UCSD-AML1 (cell line): ENCODE measurements around the gene LDLRAD3.

Source experiments
- DNase-seq: peaks from one replicate; lab custom pipeline; 2025; ENCODE audit not compliant: unreplicated experiment; lab: John Stamatoyannopoulos, UW

Gene LDLRAD3

DNA sequence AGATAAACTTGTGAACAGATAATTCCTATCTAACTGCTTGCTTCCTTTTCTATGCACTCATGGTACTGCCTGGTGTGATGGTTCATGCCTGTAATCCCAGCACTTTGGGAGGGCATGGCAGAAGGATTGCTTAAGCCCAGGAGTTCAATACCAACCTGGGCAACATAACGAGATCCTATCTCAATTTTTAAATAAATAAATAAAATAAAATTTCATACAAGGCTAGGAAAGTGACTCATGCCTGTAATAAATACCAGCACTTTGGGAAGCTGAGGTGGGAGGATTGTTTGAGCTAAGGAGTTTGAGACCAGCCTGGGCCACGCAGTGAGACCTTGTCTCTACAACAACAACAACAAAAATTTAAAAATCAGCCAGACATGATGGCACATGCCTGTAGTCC is 178.8 kb downstream of the LDLRAD3 start:
- DNase-seq: no peak

DNA sequence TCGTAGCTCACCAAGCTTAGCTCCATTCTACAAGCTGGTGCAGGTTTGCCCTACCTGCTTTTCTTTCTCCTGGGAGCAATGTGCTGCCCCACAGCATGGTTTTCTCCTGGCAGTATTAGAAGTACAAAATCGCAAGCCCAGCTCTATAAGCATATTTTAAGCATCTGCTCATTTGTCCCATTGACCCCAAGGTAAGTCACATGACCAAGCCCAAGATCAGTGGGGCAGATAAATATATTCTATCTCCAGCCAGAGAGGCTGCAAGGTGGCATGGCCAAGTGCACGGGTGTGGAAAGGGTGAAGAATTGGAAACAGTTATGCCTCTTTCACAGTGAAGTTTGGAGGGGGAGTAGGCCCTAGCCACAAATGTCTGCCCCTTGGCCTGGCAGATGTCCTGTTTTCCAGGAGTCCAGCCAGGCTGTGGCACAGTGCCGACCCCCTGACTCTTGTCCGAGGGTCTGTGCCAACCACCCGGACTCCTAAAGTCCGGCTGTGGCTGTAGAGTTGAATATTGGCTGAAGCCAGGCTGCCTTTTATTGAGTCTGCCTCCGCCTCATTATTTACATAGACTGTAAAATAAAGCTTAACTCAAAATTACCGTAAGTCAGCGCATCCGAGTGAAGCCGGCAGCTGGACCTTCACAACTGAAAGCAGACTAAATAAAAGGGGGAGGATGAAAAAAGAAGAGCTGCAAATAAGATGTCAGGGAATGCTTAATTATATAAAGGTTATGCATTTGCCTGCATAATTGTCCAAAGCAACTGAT is 179.7 kb downstream of the LDLRAD3 start:
- no peak for DNase-seq

DNA sequence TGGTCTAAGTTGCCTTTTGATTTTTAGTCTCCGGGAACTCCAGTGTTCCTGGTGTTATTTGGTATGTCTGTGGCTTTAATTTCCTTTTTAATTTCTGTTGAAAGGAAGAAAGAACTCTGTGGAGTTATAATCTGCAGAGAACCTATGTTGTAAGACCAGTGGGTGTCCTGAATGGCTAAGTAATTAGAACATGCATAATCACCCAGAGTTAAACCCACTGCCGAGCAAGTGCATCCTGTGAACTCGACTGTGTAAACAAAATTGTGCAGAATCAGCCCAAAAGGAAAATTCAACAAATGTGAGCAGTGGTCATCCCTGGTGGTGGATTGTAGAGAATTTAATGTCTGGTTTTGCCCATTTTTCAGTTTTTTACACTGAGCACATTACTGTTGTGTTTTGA is 182.8 kb downstream of the LDLRAD3 start:
- no peak for DNase-seq

DNA sequence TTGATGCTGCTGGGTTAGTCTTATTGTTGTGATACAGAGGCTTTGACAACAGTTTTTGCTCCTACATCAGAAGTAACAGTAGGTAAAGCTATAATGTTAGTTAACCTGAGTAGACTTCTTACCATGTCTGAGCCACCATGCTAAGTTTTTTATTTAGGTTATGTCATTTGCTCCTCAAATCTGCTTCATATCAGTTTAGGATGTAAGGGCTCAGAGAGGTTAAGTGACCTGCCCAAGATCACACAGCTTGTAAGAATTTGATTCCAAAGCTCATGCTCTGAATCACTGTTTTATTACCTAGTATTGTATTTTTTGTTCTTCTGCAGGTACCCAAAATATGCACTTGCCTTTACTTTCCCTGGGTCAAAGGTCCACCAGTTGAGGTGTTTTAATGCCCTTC is 183.7 kb downstream of the LDLRAD3 start:
- no peak for DNase-seq

DNA sequence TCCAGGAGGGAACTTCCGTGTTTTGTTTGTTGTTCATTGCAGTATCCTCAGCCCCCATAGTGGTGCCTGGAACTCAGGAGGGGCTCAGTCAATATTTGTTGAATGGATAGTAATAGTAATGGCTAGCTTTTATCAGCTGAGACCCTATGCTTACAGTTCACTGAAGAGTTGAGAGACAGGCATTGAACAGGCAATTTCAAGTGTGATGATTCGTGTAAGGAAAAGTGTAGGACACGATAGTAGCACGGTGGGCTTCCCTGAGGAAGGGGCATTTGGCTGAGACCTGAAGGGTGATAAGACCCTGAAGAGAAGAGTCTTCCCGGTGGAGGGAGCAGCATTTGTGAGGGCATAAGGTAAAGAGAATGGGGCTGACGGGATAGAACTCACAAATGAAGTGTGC is 186.1 kb downstream of the LDLRAD3 start:
- DNase-seq: no peak

DNA sequence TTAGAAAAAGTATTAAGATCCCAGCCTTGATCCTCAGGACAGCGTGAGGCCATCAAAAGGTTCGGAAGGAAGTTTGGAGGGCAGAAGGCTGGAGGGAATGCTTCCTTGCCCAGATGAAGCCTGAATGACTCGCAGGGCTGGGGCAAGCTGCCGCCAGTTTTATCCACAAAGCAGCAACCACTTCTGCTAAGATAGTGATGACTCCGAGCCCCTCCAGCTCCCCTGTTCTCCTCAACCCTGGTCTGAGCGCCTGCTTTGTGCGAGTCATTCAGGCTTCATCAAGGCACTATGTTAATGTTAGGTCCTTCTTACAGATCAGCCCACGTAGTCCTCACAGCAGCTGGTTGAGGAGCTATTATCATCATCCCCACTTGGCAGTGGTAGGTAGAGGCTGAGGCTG is 186.5 kb downstream of the LDLRAD3 start:
- no peak for DNase-seq

DNA sequence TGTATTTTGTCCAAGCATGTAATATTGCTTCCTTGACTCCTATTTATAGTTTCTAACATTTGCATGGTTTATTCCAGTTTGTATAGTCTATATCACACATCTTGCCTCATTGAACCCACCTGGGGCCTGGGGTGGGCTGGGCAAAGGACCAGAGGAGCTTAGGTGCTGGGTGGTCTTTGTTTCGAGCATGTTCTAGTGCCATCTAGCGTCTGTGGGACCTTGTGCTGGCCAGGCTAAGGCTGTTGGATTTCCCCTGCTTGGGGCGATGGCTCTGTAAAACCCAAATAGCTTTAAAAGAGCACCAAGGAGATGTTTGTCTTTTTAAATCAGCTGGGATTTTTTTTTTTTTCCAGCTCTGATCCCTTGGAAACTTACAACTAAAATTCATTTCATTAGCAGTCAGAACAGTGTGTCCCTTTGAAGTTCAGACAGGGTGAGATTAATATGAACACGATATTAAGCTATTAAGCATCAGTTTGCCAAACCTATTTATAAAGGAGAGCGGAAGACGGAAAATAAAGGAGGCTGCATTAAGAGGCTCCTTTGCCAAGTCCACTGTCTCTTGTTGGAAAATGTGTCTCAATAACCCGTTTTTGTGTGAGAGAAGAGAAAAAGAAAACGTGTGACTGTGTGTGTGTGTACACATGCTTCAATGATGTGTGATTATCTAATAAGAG is 188.0 kb downstream of the LDLRAD3 start:
- DNase-seq: peak; percentile 44

DNA sequence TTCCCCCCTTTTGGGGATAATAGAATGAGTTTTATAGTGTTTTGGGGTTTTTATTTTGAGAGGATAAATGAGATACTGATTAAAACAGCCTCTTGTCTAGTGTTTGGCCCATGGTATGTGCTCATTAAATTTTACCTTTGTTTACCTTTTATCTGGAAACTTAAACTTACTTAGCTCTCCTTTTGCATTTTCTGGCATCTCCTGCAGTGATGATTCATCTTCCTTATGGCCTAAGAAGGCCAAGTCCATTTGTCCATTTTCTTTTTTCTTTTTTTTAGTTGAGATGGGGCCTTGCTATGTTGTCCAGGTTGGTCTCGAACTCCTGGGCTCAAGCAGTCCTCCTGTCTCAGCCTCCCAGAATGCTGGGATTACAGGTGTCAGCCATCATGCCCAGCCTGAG is 189.1 kb downstream of the LDLRAD3 start:
- no peak for DNase-seq

DNA sequence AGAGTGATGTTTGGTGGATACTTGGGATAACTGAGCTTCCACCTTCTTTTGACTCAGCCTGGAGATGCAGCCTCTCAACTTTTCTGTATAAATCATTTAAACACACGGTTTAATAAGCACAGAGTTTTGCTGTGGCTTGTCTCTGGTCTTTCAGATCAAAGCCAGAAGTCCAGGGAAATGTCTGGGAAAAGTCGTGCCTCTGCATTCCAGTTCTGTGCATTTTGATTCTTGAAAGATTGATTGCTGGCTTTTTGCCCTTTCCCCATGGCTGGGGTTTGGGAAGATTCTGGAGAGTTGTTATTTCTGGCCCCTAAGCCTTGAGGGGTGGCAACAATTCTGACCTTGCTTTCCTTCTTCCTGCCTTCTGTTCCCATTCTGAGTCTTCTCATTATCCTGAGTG is 191.2 kb downstream of the LDLRAD3 start:
- DNase-seq: no peak

DNA sequence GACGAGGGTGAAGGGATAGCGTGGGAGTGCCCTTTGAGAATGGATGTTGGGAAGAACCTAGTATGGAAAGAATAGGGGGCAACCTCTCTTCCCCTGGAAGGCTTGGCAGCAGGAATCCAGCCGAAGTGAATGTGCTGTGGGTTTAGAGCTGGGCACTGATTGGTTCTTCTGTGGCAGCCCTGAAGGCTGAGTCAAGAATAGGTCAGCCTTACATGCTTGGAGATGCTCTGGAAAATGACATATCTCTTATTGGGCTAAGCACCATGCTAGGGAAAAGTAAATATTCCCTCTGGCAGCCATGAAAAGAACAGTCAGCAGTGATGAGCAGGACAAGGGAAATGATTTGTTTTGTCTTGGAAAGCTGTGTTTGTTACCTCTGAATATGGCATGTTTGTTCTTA is 195.9 kb downstream of the LDLRAD3 start:
- no peak for DNase-seq

DNA sequence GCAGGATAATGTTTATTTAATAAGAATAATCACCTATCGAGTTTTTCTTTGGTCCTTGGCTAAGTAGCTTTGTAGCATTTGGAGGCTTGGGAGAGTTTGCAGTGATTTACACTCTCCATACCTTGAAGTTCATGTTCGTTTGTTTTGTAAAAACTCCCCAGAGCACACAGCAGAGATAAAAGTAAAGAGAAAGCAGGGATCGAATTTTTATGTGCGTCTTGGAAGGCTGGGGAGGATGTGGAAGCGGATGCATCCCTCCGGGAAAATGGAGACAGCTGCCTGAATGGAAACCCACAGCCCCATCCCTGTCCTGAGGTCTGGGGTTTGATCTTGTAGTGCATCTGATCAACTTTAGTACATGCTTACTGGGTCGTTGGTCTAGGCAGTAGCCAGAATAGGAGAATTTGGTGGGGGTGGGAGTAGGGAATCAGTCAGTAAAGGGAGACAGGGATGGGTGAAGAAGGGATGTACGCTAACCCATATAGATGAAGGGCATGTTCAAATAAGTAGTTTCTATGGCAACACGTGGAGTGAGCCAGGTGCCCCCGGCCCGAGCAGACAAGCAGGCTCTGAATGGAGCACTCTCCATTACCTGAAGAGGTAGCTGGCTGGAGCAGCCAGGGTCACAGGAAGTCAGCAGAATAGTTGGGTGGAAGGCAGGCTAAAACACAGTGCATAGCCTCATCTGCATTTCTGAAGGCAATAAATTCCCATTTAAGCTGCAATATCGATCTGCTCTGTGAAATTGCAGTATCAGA is 197.5 kb downstream of the LDLRAD3 start:
- no peak for DNase-seq

DNA sequence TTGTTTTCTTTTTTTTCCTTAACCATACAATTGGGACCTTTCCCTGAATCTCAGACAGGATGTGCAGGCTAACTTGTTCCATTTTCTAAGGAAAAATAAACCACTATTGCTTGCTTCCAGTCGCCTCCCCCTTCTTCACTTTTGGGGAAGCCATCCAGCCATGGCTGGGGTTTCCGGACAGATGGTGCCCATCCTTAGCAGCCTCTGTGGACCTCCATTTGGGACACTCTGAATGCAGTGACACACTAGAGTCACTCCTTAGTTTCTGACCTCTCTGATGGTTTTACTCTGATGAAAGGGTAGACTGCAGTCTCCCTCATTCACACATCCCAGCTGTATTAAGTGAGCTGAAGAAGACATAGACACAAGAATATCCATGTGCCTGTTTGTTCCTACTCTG is 198.1 kb downstream of the LDLRAD3 start:
- DNase-seq: no peak

DNA sequence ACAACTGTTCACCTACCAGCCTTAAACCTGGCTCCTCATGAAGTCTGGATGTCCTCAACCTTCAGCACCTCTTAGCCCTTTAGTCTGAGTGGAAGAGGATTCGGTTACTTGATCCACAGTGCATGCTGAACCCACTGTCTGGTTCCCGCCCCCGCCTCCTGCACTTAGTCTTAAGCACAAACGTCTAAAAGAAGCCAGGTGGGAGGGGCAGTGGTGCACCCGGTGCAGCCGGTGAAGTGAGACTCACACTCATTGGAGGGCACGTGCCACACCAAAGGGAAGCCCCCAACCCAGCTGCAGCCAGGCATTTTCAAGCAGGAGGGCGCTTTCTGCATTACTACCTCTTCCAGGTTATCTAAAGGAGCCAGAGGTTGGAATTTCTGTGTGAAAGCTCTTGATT is 198.6 kb downstream of the LDLRAD3 start:
- no peak for DNase-seq

DNA sequence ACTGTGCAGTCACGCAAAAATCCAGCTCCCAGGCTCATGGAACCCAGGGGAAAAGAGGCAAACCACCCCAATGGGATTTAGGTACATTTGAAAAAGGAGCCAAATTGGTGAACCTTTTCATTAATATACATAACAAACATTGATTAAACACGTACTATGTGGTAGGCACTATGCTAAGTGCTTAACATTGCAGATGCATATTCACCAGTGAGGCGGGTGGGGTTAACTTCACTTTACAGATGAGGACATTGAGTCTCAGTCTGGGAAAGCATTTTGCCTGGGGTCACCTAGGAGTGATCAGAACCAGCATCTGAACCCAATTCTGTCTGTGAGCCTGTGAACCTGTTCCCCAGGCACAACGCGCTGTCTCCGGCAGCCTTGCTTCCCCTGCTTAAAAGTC is 199.0 kb downstream of the LDLRAD3 start:
- DNase-seq: no peak

DNA sequence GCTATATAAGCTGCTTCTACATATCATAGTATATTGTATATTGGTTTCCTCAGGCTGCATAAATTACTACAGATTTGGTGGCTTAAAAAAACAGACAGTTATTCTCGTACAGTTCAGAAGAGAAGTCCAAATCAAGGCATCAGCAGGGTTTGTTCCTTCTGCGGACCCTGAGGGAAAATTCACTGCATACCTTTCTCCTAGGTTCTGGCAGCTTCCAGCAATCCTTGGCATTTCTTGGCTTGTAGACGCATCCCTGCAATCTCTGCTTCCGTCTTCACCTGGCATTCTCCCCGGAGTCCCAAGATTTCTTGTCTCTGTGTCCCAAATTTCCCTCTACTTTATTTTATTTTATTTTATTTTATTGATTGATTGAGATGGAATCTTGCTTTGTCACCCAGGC is 202.6 kb downstream of the LDLRAD3 start:
- no peak for DNase-seq

DNA sequence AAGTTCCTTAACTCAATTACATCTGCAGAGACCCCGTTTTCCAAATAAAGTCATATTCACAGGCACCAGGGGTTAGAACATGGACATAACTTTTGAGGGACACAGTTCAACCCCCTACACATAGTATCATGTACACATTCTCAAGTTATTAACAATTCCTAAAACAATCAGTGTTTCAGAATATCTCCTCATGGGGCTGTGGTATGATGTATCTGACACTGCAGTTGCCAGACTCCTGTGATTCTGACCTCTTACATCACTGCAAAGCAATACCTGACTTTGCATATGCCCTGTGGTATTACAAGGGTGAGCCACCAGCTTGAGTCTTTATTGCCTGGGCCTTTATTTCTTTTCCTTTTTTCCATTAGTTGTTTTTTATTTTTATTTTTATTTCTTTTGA is 203.6 kb downstream of the LDLRAD3 start:
- no peak for DNase-seq

DNA sequence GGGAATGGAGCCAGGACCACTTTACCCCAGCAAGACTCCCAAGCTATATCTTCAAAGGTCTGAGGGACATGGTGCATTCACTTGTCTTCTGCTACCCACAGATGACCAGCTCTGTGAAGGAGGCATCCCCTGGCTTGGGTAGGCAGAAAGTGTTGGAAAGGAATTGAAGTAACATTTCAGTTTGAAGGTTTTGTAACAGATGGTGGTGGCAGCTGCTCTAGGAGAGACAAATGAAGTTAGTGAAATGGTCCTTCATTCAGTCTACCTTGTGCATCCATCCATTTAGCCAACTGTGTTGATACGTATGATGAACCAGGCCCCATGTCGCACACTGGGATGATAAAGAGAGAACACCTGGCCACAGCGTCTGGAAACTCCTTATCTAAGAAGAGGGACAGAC is 204.8 kb downstream of the LDLRAD3 start:
- no peak for DNase-seq

DNA sequence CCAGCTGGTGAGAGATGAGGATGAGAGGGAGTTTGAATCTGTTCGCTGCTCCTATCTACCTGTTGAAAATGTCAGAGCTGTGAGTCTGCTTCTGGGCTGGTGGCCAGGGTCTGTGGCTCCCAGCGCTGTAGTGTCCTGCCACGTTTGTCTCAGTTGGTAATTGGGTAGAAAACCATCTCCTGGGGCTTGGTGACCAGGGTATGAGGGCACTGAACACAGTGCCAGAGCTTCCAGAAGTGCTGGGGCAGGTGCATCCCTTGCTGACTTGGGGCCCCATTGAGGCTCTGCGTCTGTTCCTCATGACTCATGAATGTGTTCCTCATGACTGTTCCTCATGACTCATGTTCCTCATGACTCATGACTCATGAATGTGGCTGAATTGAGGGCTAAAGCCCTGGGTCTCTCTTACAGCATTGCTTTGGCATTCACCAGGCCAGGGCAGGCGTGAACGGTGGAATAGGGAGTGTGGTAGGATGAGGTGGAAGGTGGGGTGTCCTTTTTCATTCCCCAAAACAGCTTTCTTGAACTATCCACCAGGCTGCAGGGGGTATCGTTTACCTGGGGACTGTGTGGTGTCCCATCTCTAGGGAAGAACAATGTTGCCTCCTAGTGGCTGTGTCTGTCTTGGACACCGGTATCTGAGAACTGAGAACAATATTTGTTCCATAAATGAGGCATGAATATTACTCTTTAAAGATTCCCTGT is 205.8 kb downstream of the LDLRAD3 start:
- DNase-seq: peak; percentile 69

DNA sequence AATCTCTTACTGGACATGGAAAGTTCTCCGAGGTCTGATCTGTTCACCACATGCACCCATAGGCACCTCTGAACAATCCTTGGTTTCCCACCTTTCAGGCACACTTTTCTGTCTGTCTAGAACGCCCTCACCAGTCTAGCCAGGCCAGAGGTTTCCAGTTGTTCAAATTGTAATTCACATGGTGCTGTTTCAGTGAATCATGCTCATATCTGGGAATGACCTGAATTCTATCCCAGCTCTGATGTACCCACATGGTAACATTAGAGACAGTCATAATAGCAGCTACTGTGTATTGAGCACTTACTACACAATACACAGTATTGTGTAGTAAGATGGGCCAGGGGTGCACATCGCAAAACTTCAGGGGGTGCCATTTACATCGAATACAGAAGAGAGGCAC is 207.1 kb downstream of the LDLRAD3 start:
- DNase-seq: no peak

DNA sequence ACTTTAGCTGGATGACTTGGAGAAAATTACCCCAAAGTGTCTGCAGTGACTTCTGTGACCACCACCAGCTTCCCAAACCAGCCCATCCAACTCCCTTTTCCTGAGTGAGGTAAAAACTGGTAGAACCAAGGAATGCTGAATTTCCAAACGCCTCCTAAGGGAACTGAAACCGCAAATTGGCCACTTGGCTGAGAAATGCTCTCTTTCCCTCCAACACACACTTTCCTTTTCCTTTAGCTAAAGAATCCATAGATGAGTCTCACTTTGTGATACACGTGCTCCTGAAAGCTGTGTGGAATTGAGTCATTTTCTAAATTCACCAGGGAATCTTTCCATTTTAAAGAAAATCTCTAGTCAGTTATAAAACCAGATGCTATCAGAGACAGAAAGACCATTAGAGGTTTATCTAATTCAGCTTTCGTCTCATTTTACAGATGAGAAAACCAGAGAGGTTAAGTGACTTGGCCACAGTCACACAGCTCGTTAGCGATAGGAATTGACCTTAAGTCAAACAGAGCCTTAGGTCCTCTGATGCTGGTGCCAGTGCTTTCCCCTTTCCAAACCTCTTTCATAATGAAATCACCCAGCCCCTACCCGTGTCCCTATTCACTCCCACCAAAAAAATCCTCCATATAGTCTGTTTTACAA is 208.2 kb downstream of the LDLRAD3 start:
- no peak for DNase-seq

DNA sequence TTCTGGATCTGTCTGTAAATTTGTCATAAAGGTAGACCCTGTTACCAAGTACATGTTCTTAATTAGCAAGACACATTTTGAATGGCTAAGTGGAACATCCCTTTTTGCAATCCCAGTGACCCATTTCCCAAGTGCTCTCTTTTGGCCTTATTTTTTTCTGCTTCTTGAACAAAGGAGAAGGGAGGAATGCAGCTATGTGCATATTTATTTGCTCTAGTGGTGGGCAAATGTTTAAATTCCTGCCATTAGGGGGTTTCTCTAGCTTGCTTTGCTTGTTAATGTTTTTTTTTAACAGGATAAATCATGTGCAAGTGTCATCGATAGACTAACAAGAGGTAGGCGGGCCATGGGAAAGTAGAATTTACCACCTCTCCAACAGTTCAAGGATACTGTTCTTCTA is 209.7 kb downstream of the LDLRAD3 start:
- no peak for DNase-seq
